ENCODE data around the gene DNAH14.

The DNAH14 gene

GRCh38 chr1:224884361-224884801 lies 45.1 kb upstream of the DNAH14 start:
- CTCF ChIA-PET, result interaction anchor here (0.5 to 1.7 kb wide), 9 partner anchors 9 to 398 kb away, joined by 3 to 12 read pairs (median 4); no protein-coding TSS in a partner anchor
- POLR2A ChIA-PET, result interaction anchor here (0.7 to 1.1 kb wide), 3 partner anchors 11 to 1161 kb away, joined by 3 to 6 read pairs (median 3); no protein-coding TSS in a partner anchor
- no peak for TF ChIP-seq ZBTB21 (tag by site-specific recombination; IDR thresholded peaks at IDR 0.05)
- TF ChIP-seq YY1 (tag by site-specific recombination; IDR thresholded peaks at IDR 0.05), result 0 out of 2 replicates have a peak, but pooled peaks have one; percentile 10
- no peak for TF ChIP-seq ZNF600 (tag by site-specific recombination; IDR thresholded peaks at IDR 0.05)
- TF ChIP-seq ZNF544 (tag by site-specific recombination; IDR thresholded peaks at IDR 0.05), result no peak
- TF ChIP-seq ZNF610 (tag by site-specific recombination; IDR thresholded peaks at IDR 0.05; ENCODE audit: borderline replicate concordance), result peak; percentile 56; the same call in 1 of the 2 replicates
- TF ChIP-seq ZNF239 (tag by site-specific recombination; IDR thresholded peaks at IDR 0.05), result no peak
- no peak for TF ChIP-seq ZNF169 (tag by site-specific recombination; IDR thresholded peaks at IDR 0.05)
- no peak for TF ChIP-seq ZNF26 (tag by site-specific recombination; IDR thresholded peaks at IDR 0.05)
- TF ChIP-seq OSR2 (tag by site-specific recombination; IDR thresholded peaks at IDR 0.05), result peak; percentile 61; the same call in 1 of the 2 replicates
- TF ChIP-seq HOXA7 (CRISPR knock-in tag; IDR thresholded peaks at IDR 0.05; ENCODE audit: borderline replicate concordance), result no peak
- peak; percentile 74; the same call in 1 of the 2 replicates for TF ChIP-seq HOXD13 (CRISPR knock-in tag; IDR thresholded peaks at IDR 0.05; ENCODE audit: borderline replicate concordance)
- TF ChIP-seq ZNF266 (tag by site-specific recombination; IDR thresholded peaks at IDR 0.05; ENCODE audit: low read depth), result no peak
- TF ChIP-seq ELK4 (IDR thresholded peaks at IDR 0.05; ENCODE audit: borderline replicate concordance, low read depth, low read length), result no peak
- peak; percentile 10; the same call in 1 of the 2 replicates for TF ChIP-seq ZNF555 (tag by site-specific recombination; conservative IDR thresholded peaks at IDR 0.05)
- TF ChIP-seq ZNF580 (tag by site-specific recombination; IDR thresholded peaks at IDR 0.05), result peak; percentile 90
- TF ChIP-seq ZNF624 (tag by site-specific recombination; IDR thresholded peaks at IDR 0.05), result no peak
- peak; percentile 87 for TF ChIP-seq WT1 (tag by site-specific recombination; IDR thresholded peaks at IDR 0.05)
- no peak for TF ChIP-seq ZFP37 (tag by site-specific recombination; IDR thresholded peaks at IDR 0.05)
- no peak for TF ChIP-seq ZNF280D (tag by site-specific recombination; IDR thresholded peaks at IDR 0.05)
- TF ChIP-seq ZNF747 (tag by site-specific recombination; IDR thresholded peaks at IDR 0.05), result no peak
- TF ChIP-seq ZNF488 (tag by site-specific recombination; IDR thresholded peaks at IDR 0.05), result no peak
- TF ChIP-seq ZNF621 (tag by site-specific recombination; IDR thresholded peaks at IDR 0.05), result no peak
- 0 out of 2 replicates have a peak, but pooled peaks have one; percentile 26 for TF ChIP-seq ZNF398 (tag by site-specific recombination; IDR thresholded peaks at IDR 0.05)
- TF ChIP-seq ZNF223 (tag by site-specific recombination; IDR thresholded peaks at IDR 0.05), result no peak
- TF ChIP-seq ZNF558 (tag by site-specific recombination; IDR thresholded peaks at IDR 0.05), result no peak
- no peak for TF ChIP-seq ZNF660 (tag by site-specific recombination; IDR thresholded peaks at IDR 0.05)
- no peak for TF ChIP-seq ZNF391 (tag by site-specific recombination; IDR thresholded peaks at IDR 0.05; ENCODE audit: borderline replicate concordance, low read depth)
- peak; percentile 47; the same call in 1 of the 2 replicates for TF ChIP-seq BCL6B (tag by site-specific recombination; IDR thresholded peaks at IDR 0.05)
- no peak for TF ChIP-seq ZNF629 (tag by site-specific recombination; IDR thresholded peaks at IDR 0.05)

More at GRCh38 chr1:224884361-224884801, 45.1 kb upstream of the DNAH14 start:
- Histone ChIP-seq H3K36me3 (ENCODE audit: control insufficient read depth in 2 of 2, insufficient read depth in 1 of 2, low read length in 2 of 2) (no peaks in the 10 kb centered on the region), H3K4me3 (ENCODE audit: low read depth, low read length) (no peak overlapping the region), H3K4me1 (ENCODE audit: control insufficient read depth, insufficient read depth, low read length) (peaks cover 51% of the 10 kb centered on the region), H3K9me3 (ENCODE audit: control insufficient read depth, insufficient read depth, low read depth, low read length) (0 out of 2 replicates have a peak, but pooled peaks cover 3% of the 10 kb centered on the region), H3K27ac (ENCODE audit: extremely low read depth, low read depth, low read length) (peak overlapping the region; percentile 45)
